Subcutaneous abdominal adipose tissue (tissue), 5 donors: ENCODE results near the gene WDCP.

ENCODE experiments used
- H3K27ac ChIP-seq: one replicate; pipeline ENCODE4 v1.7.0; 2013; ENCODE audit warnings: low read depth, mild to moderate bottlenecking, inconsistent platforms, low read length, moderate library complexity
- H3K27me3 ChIP-seq, 5 donors: one replicate each; pipeline ENCODE4 v1.7.0; 2013; ENCODE audit warnings: low read length in 5 of 5, inconsistent platforms in 1 of 5; ENCODE audit not compliant: control insufficient read depth in 5 of 5, insufficient read depth in 4 of 5
- H3K36me3 ChIP-seq, 5 donors: one replicate each; pipeline ENCODE4 v1.7.0; 2013; ENCODE audit warnings: low read length in 5 of 5; ENCODE audit not compliant: control insufficient read depth in 5 of 5, insufficient read depth in 5 of 5
- H3K4me1 ChIP-seq, 5 donors: one replicate each; pipeline ENCODE4 v1.7.0; 2013; ENCODE audit warnings: low read length in 5 of 5, mild to moderate bottlenecking in 3 of 5, moderate library complexity in 1 of 5; ENCODE audit not compliant: control insufficient read depth in 5 of 5, insufficient read depth in 5 of 5
- H3K4me3 ChIP-seq, 5 donors: one replicate each; pipeline ENCODE4 v1.7.0; 2013; ENCODE audit warnings: low read length in 5 of 5, low read depth in 1 of 5
- H3K9ac ChIP-seq, 5 donors: one replicate each; pipeline ENCODE4 v1.7.0; 2013; ENCODE audit warnings: low read length in 5 of 5, mild to moderate bottlenecking in 4 of 5, moderate library complexity in 3 of 5
- H3K9me3 ChIP-seq, 5 donors: one replicate each; pipeline ENCODE4 v1.7.0; 2013; ENCODE audit warnings: low read length in 5 of 5; ENCODE audit not compliant: control insufficient read depth in 5 of 5
- donor health status: healthy.
- donor health status: healthy.
- donor health status: healthy.
- donor health status: healthy.
- donor health status: healthy.

Gene WDCP

DNA sequence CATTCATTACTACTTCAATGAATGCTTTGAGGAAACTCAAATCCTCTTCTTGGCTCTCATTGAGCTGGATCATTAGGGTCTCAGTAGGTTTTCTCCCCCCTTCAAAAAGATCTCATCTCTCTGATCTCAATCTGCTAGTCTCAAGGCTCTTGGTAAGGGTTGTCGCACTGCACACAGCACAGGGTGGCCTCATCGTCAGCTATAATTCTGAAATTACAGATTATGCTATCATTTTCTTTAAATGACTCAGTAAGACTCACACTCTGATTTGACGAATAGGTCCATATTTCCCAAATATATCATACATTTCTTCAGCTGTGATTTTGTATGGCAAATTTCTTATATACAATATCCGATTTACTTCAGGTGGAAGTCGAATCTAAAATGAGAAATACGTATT lies 26.6 kb upstream of the WDCP start:
- Histone ChIP-seq H3K36me3 (peaks cover 6 to 43% (median 29%) of the 10 kb centered on the region in 5 donors), H3K27ac (no peak overlapping the region), H3K27me3 (no peaks in the 10 kb centered on the region), H3K4me3 (no peak overlapping the region), H3K4me1 (peaks cover 0 to 24% (median 20%) of the 10 kb centered on the region in 5 donors), H3K9ac (no peak overlapping the region), H3K9me3 (no peaks in the 10 kb centered on the region)

DNA sequence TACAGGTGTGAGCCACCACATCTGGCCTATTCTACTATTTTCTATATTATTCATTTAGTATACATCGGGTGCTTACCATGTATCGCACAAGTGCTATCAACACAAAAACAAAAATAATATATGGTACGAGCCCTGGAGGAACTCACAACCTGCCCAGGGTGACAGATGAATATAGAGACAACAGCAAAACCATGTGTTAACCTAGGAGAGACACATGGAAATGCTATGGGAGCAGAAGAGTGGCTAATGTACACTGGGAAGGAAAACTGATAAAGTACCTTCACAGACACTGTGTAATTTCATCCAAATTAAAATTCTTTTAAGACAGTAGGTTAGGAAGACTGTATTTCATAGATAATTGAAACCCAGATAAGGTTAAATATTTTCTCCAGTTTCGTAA lies 25.1 kb upstream of the WDCP start:
- Histone ChIP-seq H3K4me1 (peaks cover 0 to 17% (median 13%) of the 10 kb centered on the region in 5 donors), H3K4me3 (no peak overlapping the region), H3K9ac (no peak overlapping the region), H3K27ac (no peak overlapping the region), H3K36me3 (peaks cover 16 to 55% (median 39%) of the 10 kb centered on the region in 5 donors), H3K9me3 (no peaks in the 10 kb centered on the region), H3K27me3 (no peaks in the 10 kb centered on the region)

DNA sequence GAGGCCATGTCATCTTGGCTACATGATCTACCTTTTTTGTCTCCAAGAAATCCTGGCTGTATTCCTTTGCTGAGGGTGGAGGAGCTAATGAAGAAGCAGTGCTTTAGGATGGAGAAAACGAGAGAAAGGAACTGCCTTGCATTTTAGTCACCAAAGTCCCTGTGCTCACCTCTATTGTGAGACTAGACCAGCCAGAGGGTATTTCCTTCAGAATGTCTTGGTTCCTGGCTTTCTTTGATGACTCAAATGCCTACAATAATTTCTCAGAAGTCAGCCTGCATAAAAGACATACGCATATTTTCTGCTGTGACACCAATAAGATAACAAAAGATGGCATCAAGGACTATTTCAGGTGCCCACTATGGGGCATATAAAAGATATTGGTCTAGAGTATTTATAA lies 18.1 kb upstream of the WDCP start:
- H3K27ac ChIP-seq, result no peak overlapping the region
- H3K9ac ChIP-seq, result peak overlapping the region in 1 of 5 donors; percentile 10
- H3K36me3 ChIP-seq, result peaks cover 30 to 47% (median 37%) of the 10 kb centered on the region in 5 donors
- no peaks in the 10 kb centered on the region for H3K9me3 ChIP-seq
- no peaks in the 10 kb centered on the region for H3K4me1 ChIP-seq
- H3K27me3 ChIP-seq, result no peaks in the 10 kb centered on the region
- H3K4me3 ChIP-seq, result no peak overlapping the region

DNA sequence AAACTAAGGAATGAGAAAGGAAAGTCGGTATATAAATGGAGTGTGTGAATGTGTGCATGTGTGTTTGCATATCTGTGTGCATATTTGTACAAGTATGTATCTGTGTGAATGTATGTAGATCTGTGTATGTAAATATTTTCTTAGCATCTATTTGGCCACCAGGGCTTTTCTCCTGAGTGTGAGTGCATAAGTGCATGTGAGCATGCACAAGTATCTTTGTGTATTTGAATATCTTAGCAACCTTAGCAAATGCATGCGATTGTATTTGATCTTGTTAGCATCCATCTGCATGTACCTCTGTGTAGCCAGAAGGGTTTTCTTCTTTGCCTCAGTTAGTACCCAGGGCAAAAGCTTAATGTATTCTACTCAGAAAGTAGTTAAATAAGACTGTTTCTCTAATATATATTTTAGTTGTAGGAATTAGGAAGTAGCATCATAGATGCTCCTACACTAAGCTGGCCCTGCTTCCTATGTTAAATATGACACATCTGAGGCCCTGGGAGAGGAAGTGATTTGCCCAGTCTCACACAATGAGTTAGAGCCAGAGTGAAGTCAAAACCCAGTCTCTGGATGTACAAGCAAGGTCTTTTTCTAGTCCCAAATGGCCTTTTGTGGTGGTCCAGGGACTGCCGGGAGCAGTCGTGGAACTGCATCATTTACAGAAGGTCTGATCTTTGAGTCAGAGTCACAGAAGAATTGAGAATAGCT lies 11.5 kb upstream of the WDCP start:
- no peaks in the 10 kb centered on the region for H3K4me1 ChIP-seq
- no peak overlapping the region for H3K4me3 ChIP-seq
- no peak overlapping the region for H3K27ac ChIP-seq
- no peaks in the 10 kb centered on the region for H3K27me3 ChIP-seq
- H3K9me3 ChIP-seq, result no peaks in the 10 kb centered on the region
- H3K36me3 ChIP-seq, result peaks cover 0 to 4% (median 0%) of the 10 kb centered on the region in 5 donors
- no peak overlapping the region for H3K9ac ChIP-seq

DNA sequence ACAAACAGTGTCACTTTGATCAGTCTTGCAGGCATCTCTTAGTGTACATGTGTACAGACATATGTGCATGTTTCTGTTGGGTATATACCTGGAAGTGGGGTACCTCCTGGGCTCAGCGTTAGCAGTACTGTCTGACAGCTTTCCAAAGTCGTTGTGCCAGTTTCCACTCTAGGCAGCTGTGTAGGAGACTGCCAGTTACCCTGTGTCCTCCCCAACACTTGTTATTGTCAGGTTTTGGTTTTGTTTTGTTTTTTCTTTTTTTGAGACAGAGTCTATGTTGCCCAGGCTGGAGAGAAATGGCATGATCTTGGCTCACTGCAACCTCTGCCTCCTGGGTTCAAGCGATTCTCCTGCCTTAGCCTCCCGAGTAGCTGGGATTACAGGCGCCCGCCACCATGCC lies 8.6 kb upstream of the WDCP start:
- H3K9me3 ChIP-seq, result no peaks in the 10 kb centered on the region
- H3K36me3 ChIP-seq, result no peaks in the 10 kb centered on the region
- no peak overlapping the region for H3K9ac ChIP-seq
- no peaks in the 10 kb centered on the region for H3K4me1 ChIP-seq
- no peaks in the 10 kb centered on the region for H3K27me3 ChIP-seq
- no peak overlapping the region for H3K27ac ChIP-seq
- H3K4me3 ChIP-seq, result no peak overlapping the region

DNA sequence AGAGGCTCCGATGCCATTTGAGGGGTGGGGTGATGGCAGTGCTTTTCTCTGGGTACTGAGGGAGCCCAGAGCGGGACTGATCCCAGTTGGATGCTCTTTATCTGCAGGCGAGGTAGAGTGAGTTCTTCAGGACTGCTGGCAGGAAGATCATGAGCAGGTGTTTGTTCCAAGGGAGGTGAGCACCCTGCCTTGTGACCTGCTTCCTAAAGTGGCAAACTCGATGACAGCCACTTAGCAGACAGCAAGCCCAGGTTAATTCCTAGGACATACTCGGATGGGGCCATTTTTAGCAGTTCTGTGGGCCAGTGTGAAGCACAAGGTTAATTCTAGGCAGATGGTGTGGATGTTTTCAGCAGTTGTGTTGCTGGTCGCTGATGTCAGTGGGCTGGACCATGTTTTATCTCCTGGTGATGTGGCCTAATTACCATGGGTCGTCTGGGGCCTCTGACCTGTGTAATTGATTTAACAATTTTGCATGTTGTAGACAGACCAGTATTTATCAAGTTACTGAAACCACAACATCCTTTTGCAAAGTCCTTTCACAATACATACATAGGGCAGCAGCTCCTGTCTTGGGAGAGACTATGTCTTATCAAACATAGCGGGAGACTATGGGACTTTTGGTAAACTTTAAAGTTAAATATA lies 7.3 kb upstream of the WDCP start:
- H3K27me3 ChIP-seq, result no peaks in the 10 kb centered on the region
- H3K9me3 ChIP-seq, result no peaks in the 10 kb centered on the region
- H3K36me3 ChIP-seq, result no peaks in the 10 kb centered on the region
- peaks cover 0 to 12% (median 8%) of the 10 kb centered on the region in 5 donors for H3K4me1 ChIP-seq
- no peak overlapping the region for H3K27ac ChIP-seq
- no peak overlapping the region for H3K4me3 ChIP-seq
- H3K9ac ChIP-seq, result no peak overlapping the region

DNA sequence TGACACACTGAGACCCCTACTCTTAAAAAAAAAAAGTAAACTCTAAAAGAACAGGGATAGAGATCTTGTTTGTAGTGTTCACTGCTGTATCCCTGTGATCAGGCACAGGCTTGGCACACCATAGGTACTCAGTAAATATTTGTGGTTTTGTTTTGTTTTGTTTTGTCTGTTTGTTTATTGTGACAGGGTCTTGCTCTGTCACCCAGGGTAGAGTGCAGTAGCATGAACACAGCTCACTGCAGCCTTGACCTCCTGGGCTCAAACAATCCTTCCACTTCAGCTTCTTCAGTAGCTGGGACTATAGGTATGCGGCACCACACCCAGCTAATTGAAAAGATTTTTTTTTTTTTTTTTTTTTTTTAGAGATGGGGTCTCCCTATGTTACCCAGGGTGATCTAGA lies 5.8 kb upstream of the WDCP start:
- Histone ChIP-seq H3K9ac (no peak overlapping the region), H3K27ac (no peak overlapping the region), H3K9me3 (no peaks in the 10 kb centered on the region), H3K4me3 (no peak overlapping the region), H3K4me1 (peaks cover 0 to 20% (median 16%) of the 10 kb centered on the region in 5 donors), H3K27me3 (no peaks in the 10 kb centered on the region), H3K36me3 (no peaks in the 10 kb centered on the region)

DNA sequence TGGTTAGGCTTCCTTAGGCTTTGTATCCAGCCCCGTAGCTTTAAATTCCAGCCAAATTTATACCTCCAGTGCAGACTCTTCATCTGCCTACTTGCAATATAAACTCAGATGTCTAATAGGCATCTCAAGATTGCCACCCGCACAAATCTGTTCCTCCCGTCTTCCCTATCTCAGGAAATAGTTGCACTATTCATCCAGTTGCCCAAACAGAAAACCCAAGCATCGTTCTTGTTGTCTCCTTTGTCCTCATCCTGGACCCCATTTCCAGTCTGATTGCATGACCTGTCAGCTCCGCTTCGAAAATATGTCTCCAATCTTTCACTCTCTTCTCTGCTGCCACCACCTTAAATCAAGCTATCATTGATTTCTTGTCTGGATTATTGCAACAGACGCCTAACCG lies 4.6 kb upstream of the WDCP start:
- H3K27me3 ChIP-seq, result no peaks in the 10 kb centered on the region
- H3K36me3 ChIP-seq, result no peaks in the 10 kb centered on the region
- no peak overlapping the region for H3K9ac ChIP-seq
- H3K4me1 ChIP-seq, result peaks cover 0 to 27% (median 22%) of the 10 kb centered on the region in 5 donors
- no peak overlapping the region for H3K27ac ChIP-seq
- no peaks in the 10 kb centered on the region for H3K9me3 ChIP-seq
- H3K4me3 ChIP-seq, result no peak overlapping the region

DNA sequence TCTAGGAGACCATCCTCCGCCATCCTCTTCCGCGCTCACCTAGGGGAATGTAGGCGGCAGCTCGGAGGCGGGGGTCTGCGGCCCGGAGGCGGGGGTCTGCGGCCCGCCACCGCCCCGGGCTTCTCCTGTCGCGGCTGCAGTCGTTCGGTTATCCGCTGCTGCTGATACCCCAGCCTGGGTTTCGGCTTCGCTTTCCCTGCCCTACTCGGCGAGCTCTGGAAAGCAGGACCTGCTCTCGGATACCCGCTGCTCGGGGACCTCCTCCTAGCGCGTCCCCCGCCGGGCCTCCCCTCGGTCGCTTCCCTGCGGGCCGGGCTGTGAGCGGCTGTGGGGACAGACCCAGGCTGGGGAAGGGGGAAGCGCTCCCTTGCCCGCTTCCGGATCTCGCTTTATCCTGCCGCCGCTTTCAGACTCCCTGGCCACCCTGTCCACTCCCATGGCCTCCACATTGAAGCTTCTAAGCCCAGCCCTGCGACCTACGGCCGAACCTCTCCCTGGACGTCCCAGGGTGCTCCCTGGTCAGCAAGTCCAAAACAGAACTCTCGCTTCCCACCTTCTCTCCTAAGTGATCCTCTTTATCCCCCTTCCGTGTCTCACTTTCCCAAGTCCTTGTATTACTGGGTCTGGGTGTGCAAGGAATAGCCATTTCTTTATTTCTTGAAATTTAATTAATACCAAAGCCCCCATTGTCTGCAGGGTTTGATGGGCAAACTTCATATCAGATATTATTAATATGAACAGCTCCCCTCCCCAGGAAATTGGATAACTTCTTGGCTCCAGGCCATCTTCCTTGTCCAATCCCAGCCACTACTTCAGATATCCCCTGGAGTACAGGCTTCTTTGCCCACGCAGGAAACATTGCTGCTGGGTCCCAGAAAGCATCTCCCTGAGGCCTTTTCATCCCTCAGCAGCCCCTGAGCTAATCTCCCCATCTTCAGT lies 3.1 kb upstream of the WDCP start:
- H3K36me3 ChIP-seq, result no peaks in the 10 kb centered on the region
- H3K4me1 ChIP-seq, result peaks cover 0 to 35% (median 31%) of the 10 kb centered on the region in 5 donors
- H3K27me3 ChIP-seq, result no peaks in the 10 kb centered on the region
- no peak overlapping the region for H3K27ac ChIP-seq
- peak overlapping the region; percentile 58 to 76 (median 70) for H3K4me3 ChIP-seq
- H3K9me3 ChIP-seq, result no peaks in the 10 kb centered on the region
- peak overlapping the region in 4 of 5 donors; percentile 13 to 76 (median 72) for H3K9ac ChIP-seq
